ENCODE measurements around the gene PRDM11.

PRDM11 gene

GRCh38 chr11:45158210-45158731 is 11.8 kb downstream of the PRDM11 start:
- DNase-seq, result no peak

DNA sequence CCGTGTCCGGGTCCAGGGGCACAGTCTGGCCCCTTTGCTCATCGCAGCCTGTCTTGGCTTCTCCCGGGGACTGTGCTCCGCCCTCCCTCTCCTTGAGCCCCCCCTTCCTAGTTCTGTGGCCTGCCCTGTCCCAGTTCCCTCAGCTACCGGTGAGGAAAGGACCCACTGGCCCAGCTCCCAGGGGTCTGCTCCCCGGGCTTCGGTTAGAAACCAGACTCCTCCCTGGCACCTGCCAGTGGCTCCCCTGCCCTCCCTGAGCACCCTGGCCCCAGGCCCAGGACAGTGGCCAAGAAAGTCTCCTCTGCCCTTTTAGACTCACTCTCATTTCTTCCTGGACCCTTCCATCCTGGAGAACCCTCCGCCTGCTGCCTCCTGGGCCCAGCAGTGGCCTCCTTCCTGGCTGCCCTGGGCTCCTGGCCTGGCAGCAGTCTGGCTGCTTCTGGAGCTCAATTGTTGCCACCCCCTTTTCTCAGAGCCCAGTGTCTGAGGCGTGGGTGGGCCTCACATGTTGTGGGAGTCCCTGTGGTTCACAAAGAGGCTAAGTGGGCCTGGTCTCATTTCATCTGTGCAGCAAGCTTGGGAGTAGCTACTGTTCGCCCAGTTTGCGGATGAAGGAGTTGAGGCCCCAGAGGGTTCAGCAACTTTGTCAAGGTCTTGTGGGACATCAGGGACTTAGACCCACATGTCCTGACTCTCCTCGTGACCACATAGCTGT is 12.6 kb downstream of the PRDM11 start:
- DNase-seq, result no peak

DNA sequence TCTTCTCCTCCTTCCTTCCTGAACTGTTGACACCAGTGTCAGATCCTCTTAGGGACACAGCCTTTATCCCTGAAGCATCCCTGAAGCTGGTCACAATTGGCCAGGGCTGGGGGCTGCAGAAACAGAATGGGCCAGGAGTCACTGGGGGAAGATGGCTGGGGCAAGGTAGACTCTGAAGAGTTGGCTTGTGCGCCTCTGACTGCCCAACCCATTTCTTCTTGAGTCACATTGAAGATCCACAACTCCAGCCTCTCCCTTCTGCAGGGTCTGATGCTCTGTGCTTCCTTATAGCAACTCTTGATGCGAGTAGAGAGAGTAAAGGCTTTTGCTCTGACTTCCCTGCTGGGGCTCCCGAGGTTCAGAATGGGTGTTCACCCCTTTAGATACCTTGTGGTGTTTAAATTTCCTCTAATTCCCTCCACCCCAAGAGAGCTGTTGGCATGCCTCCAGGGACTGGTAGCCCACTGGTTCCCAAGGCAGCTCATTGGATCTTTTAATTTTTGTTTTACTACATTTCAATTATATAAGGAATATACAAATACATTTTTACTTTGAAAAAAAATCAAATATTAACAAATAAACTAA is 13.4 kb downstream of the PRDM11 start:
- no peak for DNase-seq

GRCh38 chr11:45161252-45162063 is 15.0 kb downstream of the PRDM11 start:
- DNase-seq, result no peak

DNA sequence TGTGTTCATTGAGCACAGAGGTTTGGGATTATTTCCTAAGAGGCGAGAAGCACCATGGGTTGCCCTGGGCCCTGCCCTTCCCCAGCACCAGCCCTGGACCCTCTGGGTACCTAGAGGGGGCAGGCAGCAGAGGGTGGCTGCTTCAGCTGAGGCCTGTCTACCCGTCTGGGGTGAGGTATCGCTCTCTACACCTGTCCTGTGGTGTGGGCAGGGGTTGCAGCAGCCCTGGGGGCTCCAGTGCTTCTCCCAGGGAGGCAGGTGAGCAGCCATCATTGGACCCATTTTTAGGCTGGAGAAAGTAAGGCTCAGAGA is 15.6 kb downstream of the PRDM11 start:
- DNase-seq, result no peak

- no peak for DNase-seq
Observed at GRCh38 chr11:45162916-45163879, 16.8 kb downstream of the PRDM11 start.

DNA sequence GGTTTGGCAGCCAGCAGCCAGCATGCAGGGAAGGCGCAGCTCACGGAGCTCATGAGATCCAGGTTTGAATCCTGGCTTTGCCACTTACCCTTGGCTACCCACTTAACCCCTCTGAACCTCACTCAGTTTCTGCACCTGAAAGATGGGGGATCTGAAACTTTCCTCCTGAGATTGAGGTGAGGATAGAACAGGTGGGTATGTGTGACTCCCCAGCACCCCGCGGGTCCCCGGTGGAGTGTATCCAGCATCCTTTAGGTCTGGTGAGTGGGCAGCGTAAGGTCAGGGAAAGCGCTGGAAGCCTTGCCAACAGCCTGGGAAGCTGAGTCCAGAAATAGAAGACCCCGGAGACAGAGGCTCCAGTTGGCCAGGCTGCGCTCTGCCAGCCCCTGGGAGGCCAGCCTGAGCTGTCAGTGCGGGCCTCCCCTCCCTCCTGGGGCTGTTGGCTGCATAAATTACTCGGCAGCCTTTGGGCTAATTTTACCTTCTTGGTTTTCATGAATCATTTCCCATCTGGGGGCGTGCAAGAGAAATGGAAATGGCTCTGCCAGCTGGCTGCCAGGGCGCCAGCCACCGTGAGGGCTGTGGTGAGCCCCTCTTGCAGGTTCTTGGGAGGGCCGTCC is 17.6 kb downstream of the PRDM11 start:
- DNase-seq, result no peak

GRCh38 chr11:45165386-45165785 is 18.9 kb downstream of the PRDM11 start:
- DNase-seq, result no peak

DNA sequence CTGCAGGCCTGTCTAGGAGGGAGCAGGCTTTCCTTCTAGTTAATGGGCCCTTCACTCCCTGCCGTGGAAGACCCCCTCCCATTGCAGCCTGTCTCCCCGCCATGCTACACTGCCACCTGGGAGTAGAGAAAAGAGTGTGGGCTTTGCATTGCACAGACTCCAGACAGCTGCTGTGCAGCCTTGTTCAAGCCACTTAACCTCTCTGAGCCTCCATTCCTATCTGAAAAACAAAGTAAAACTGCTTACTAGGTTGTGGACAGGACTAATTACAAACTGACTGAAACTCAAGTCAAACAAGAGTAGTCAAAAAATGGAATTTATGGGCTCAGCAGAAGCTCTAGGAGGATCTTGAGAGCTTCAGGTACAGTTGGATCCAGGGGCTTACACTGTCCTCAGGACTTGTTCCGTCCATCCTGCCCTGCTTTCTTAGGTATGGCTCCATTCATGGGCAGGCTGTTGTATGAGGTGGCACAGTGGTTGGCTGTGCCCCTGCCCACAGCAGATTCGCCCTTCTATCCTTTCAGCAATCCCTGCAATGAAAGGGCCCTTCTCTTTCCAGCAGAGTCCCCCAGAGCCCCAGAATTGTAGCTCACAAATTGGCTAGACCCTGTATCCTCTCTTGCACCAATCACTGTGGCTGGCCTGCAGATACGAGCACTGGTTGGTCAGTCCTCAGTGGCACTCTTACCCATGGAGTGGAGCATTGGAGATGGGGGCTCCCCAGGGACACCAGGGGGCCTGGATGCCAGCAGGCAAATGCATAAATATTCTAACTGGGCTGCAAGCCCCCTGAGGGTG is 19.6 kb downstream of the PRDM11 start:
- no peak for DNase-seq

GRCh38 chr11:45166604-45166897 is 20.1 kb downstream of the PRDM11 start:
- DNase-seq, result no peak

GRCh38 chr11:45167283-45167682 is 20.8 kb downstream of the PRDM11 start:
- no peak for DNase-seq

DNA sequence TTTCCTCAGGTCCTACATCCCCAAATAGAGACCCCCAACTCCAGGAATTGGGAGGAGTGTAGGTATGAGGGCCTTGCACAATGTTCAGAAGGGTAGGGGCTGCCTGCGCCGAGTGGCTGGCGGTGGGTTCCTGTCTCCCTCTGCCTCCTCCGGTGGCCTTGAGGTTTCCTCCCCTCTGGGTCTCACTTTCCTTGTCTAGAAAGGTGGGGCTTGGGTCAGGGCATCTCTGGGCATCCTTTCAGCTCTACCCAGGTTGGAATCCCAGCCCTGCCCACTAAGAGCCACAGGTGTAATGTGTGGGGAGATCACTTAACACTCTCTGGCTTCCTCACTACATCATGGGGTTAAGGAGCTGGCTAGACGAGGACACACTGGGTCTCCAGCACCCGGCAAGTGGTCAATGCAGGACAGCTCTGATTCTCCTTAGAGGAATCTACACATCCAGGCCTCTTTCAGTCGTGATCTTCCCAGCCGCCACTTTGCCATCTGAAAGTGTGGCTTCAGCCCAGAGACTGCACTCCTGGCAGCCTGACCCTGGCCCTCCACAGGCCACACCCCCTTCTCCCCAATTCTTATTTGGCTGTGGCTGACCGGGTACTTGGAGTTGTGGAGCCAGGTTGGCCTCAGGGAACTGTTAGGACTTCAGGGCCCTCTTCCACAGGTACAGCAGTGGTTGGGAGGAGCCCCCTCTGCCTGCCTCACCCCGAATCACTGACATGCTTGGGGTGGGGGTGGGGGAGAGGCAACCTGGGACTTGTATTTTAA is 22.1 kb downstream of the PRDM11 start:
- DNase-seq, result no peak

DNA sequence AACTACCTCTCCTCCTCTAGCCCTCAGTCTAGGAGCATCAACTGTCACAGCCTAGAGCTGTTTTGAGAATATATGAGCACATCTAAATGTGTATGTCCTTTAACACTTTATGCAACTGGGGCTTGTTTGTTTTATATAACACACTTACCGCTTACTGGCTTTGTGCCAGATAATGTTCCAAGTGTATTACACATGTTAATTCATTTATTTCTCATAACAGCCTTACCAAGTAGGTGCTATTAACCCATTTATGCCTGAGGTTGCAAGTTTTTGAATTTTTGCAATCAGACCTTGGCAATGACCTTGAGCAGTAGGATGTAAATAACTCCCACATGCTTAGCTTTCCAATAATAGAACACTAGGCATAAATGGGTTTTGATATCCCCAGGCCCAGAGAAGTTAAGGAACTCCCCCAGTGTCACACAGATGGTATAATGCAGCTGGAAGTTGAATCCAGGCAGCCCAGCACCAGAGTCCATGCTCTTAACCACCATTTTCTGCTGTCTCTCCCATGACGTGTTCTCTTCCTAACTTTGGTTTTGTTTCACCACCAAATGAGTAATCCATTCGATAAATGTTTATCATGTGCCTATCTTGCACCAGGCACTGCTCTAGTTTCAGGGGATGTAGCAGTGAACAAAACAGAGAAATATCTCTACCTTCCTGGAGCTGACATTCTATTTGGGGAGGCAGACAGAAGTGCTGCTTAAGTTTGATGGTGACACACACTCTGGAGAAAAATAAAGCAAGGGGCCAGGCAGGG is 23.1 kb downstream of the PRDM11 start:
- peak; percentile 56 for DNase-seq

DNA sequence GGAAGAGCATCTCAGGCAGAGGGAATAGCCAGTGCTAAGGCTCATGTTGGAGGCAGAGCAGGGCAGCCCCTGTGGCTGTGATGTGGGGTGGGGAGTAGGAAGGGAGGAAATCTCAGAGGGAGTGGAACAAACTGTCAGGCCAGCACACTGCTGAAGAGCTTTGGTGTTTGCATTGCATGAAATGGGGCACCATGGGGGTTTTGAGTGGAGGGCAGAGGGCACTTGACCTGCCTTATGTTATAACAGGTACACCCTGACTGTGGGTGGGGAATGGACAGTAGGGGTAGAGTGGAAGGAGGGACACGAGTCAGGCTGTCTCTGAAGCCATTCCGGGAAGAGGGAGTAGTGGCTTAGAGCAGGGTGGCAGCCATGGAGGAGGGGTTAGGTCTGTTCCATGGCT is 24.0 kb downstream of the PRDM11 start:
- DNase-seq, result no peak

DNA sequence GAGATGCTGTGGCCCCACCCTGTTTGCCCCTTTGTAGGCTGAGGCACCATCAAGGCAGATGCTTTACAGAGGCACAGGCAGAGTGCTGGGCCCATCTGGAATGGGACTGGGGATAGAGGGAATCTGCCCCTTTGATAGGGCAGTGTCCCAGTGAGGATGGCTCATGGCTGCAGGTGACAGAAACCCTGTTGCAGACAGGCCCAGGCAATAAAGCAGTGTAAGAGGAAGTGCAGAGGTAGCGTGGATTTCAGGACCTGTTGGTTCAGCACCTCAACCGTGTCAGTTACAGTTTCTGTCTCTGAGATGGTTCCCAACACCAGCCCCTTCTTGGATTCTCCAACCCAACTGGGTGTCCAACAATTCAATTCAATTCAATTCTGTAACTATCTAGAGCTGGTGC is 25.1 kb downstream of the PRDM11 start:
- no peak for DNase-seq

DNA sequence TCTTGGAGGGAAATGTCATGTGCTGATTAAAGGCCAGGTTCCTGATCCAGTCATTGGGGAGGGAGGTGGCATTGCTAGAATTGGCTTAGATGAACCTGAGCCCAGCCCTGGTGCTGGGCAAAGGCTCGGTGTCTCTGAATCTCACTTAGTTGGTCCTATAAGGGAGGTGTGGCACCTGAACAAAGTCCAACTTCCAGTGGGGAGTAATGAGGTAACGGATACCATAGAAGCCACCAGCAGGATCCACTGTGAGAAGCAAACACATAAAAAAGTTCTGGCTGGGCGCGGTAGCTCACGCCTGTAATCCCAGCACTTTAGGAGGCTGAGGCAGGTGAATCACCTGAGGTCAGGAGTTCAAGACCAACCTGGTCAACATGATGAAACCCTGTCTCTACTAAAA is 26.6 kb downstream of the PRDM11 start:
- DNase-seq, result no peak

DNA sequence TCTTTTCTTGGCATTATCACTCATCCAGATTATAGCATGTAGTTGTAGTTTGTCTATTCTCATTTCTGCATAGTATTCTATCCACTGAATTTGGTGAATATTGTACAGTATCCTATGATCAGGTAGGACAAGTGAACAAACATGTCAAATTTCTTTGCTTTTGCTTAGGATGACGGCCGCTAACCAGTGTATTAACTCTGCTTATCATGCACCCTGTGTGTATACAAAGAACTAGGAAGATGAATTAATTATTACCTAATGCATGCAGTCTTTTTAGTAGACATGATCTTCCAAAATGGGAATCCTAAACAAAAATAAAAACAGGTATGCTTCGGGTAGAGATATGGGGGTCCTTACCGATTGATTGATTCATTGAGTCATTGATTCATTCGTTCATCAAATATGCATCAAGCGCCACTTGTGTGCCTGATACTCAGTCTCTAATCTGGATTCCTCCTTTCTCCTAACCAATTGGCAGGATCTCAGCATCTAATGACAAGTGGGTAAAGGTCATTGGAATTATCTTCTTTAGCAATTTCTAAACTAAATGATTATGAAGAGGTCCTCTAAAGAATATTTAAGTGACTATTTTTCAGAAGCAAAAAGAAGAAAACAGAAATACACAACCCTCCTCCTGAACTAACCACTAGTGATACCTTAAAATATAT is 27.9 kb downstream of the PRDM11 start:
- DNase-seq, result no peak

DNA sequence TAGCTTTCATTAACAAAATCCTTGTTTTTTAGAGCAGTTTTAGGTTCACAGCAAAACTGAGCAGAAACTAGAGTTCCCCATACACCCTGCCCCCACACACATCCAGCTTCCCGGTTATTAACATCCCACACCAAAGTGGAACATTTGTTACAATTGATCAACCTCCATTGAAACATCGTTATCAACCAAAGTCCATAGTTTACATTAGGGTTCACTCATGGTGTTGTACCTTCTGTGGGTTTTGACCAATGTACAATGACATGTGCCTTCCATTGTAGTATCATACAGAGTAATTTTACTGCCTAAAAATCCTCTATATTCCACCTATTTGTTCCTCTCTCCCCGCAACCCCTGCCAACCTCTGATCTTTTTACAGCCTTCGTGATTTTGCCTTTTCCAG is 28.5 kb downstream of the PRDM11 start:
- DNase-seq, result no peak

DNA sequence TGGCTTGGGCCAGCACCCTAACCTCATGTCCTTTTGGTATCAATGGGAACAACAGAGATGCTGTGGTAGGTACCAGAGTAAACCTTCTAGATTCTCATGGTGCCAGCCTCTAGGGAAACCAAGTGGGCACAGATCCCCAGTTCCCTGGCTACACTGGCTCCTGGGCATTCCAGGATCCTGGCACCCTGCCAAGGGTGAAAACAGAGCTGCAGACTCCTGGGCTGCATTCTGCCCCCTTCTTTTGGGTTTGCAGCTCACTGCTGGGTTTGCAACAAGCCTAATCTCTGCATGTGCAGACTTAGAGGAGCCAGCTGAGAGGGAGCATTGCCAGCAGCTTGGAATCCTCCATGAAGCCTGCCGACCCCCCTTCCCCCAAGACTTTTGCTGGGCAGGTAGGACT is 30.6 kb downstream of the PRDM11 start:
- no peak for DNase-seq

- no peak for DNase-seq
Observed at GRCh38 chr11:45178223-45178622, 31.8 kb downstream of the PRDM11 start.
